NCI-H69 (cell line): ENCODE results near the gene USP12.
"Not testable (repeated sequence)": the region's sequence is repeated elsewhere in the genome, so short reads cannot be mapped to it uniquely, and the experiment has no call there.

Experiments
- DNase-seq: peaks from one replicate; lab custom pipeline; 2025; lab: John Stamatoyannopoulos, UW

Gene USP12

DNA sequence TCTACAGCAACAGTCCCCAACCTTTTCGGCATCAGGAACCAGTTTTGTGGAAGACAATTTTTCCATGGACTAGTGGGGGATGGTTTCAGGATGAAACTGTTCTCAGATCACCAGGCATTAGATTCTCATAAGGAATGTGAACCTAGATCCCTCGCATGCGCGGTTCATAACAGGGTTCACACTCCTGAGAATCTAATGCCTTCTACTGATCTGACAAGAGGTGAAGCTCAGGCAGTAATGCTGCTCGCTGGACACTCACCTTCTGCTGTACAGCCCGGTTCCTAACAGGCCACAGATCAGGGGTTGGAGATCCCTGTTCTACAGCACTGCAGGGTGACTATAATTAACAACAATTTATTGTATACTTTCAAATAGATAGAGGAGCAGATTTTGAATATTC, 21.9 kb downstream of the USP12 start:
- DNase-seq = no peak

DNA sequence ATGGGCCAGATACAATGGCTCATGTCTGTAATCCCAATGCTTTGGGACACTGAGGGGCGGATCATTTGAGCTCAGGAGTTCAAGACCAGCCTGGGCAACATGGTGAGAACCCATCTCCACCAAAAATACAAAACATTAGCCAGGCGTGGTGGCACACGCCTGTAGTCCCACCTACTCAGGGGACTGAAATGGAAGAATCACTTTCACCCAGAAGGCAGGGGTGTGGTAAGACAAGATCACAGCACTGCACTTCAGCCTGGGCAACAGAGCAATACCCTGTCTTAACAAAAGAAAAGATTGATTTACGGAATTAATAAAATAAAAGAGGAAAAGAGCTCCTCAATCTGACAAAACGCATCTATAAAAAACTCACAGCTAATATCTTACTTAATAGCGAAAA, 22.7 kb downstream of the USP12 start:
- no peak for DNase-seq

GRCh38 chr13:27147530-27148170, 24.0 kb downstream of the USP12 start:
- no peak for DNase-seq

GRCh38 chr13:27141746-27142145, 29.9 kb downstream of the USP12 start:
- DNase-seq = no peak

- not testable (repeated sequence) for DNase-seq
Measured at GRCh38 chr13:27141159-27141558, 30.5 kb downstream of the USP12 start.

- DNase-seq = no peak
Measured at GRCh38 chr13:27140060-27140459, 31.6 kb downstream of the USP12 start.

DNA sequence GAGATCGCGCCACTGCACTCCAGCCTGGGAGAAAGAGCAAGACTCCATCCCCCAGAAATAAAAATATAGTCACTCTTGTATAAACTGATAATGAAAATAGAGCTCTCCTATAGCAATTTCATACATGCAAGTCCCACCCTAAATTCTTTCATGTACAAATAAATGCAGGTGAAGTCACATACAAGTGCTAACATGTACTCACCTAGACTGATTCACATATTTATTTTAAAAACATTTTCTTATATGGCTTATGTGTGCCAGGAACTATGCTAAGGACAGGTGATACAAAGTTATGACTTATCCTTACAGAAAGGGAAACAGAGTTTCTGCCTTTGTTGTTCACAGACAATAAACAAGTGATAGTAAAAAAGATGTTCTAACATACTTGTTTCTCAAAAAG, 32.0 kb downstream of the USP12 start:
- no peak for DNase-seq

DNA sequence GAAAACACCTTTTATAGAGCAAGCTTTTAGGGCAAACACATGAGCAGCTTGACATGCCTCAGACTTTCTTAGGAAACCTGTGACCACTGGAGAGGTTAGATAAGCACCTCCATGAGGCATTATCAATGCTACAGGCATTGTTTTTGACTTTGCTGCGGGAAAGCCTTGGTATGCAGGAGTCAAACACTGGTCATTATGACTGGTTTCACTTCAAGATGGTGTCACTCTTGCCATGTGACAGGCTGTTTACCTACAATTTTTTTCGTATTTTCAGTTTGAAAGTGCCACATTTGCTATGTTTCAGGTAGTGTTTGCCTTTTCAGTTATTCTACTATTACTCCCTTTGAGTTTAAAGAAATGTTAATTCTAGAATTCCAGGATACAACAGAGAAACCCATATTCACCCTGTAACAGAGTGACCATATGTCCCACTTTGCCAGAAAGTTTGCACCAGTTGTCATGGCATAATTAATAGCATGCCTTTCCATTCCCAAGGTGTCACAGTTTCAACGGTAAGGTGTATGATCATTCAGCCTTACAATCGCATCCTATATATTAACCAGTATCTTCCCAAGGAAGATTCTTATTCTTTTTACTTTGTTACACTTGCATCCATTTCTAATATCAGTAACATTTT, 33.0 kb downstream of the USP12 start:
- DNase-seq = no peak

GRCh38 chr13:27137759-27138158, 33.9 kb downstream of the USP12 start:
- DNase-seq = no peak

GRCh38 chr13:27135023-27135422, 36.6 kb downstream of the USP12 start:
- DNase-seq = no peak

DNA sequence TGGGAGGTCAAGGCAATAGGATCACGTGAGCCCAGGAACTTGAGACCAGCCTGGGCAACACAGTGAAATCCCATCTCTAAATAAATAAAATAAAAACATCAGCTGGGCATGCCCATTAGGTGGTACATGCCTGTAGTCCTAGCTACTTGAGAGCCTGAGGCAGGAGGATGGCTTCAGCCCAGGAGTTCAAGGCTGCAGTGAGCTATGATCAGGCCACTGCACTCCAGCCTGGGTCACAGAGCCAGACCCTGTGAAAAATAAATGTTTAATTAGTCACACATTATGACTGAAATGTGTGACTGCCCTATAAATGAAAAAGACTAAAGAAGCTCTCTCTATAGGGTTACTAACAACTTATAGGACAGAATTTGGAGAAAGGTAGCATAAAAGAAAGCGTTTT, 37.7 kb downstream of the USP12 start:
- no peak for DNase-seq

GRCh38 chr13:27132538-27132937, 39.1 kb downstream of the USP12 start:
- DNase-seq = no peak

GRCh38 chr13:27131906-27132305, 39.7 kb downstream of the USP12 start:
- DNase-seq = peak; percentile 27

DNA sequence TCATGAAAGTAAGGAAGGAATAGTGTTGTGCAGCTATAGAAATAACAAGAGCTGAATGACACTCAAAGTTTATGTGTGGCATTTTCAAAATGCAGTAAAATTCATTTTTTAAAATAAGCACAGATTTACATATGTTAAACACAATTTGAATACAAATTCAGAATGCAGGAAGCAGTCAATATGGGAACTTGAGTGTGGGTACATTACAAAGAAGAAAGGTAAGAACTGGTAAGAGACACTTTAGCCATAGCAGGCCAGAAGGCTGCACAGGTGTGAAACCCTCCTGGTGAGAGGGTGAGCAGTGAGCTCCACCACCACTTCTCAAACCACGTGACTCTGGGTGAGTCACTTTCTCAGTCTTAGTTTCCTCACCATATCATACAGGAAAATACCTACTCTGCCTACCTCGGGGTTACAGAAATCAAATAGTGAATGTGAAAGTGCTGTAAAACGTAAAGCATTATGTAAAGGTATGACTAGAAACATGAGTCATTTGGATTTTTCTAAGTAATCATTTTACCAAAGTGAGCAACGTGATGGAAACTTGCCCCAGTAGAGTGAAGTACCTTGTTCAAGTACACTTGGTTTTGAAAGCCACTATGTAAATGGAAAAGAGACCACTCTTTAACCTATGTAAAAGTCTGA, 40.5 kb downstream of the USP12 start:
- peak; percentile 1 for DNase-seq

GRCh38 chr13:27130223-27130978, 41.2 kb downstream of the USP12 start:
- no peak for DNase-seq

GRCh38 chr13:27128825-27129627, 42.6 kb downstream of the USP12 start:
- no peak for DNase-seq

DNA sequence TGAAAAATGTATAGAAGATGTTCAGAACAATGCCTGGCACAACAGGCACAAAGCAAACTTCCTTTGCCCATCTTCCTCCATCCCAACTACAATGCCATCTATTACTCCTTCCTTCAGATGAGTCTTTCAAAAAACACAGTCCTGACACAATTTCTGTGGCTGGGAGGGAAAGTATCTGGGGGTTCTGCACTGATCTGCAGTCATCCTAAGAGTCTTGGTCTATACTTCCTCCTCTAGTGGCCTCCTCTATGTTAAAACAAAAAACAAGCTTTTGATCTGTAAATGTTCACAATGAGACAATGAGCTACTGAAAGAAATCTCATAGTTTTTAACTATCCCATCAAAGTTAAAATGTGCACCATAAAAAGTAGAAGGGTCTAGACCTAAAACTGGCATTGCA, 44.8 kb downstream of the USP12 start:
- DNase-seq = no peak

GRCh38 chr13:27125357-27126282, 46.0 kb downstream of the USP12 start:
- DNase-seq = peak; percentile 84

GRCh38 chr13:27124571-27124970, 47.0 kb downstream of the USP12 start:
- DNase-seq = no peak

DNA sequence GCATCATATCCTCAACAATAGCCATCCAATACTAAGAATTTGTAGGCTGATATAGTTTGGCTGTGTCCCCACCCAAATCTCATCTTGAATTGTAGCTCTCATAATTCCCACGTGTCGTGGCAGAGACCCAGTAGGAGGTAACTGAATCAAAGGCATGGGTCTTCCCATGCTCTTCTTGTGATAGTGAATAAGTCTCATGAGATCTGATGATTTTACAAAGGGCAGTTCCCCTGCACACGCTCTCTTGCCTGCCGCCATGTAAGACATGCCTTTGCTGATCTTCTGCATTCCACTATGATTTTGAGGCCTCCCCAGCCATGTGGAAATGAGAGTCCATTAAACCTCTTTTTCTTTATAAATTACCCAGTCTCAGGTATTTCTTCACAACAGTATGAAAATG, 48.2 kb downstream of the USP12 start:
- not testable (repeated sequence) for DNase-seq

- no peak for DNase-seq
Measured at GRCh38 chr13:27122036-27122435, 49.6 kb downstream of the USP12 start.
